Stimulated activated CD4-positive, alpha-beta T cell treated with anti-CD3 and anti-CD28 coated beads, Interleukin-4, amount 100 ng/mL, for 48 hours (primary cell): ENCODE data around the gene SYNC.
"Not testable (repeated sequence)": the region's sequence is repeated elsewhere in the genome, so short reads cannot be mapped to it uniquely, and the experiment has no call there.

Source experiments
- DNase-seq, 2 donors: peaks; one replicate each; pipeline ENCODE4 v3.0.0-alpha.2; 2020; ENCODE audit warnings: low read depth in 2 of 2

The SYNC gene

GRCh38 chr1:32642292-32642827 is 60.2 kb downstream of the SYNC start:
- not testable (repeated sequence) for DNase-seq

- DNase-seq = no peak
Measured at GRCh38 chr1:32639489-32640075, 63.0 kb downstream of the SYNC start.

- DNase-seq = no peak
Measured at GRCh38 chr1:32636914-32637645, 65.5 kb downstream of the SYNC start.

- DNase-seq = no peak
Measured at GRCh38 chr1:32635508-32636277, 66.9 kb downstream of the SYNC start.

- no peak for DNase-seq
Measured at GRCh38 chr1:32632829-32633228, 69.7 kb downstream of the SYNC start.

GRCh38 chr1:32630173-32630572 is 72.4 kb downstream of the SYNC start:
- not testable (repeated sequence) for DNase-seq
